ENCODE measurements around the gene CDKN1C. TPM values are rescaled to one million over a fixed set of nuclear protein-coding genes. Genes with fewer than 3 reads are reported as not detected.

The CDKN1C gene
- total RNA-seq, 1 experiment from 2014 or later, result 15.4 TPM

GRCh38 chr11:2934021-2934550, 48.5 kb upstream of the CDKN1C start:
- Histone ChIP-seq H3K14ac (ENCODE audit: insufficient read depth, low read length) (no peak overlapping the region), H3K27me3 (ENCODE audit: insufficient read depth, low read length) (peaks cover 5% of the 10 kb centered on the region; the same call in 1 of the 2 replicates), H2BK20ac (ENCODE audit: low read depth, low read length, poor library complexity, severe bottlenecking) (no peak overlapping the region), H3K23me2 (ENCODE audit: insufficient read length, low read depth, low read length, poor library complexity, severe bottlenecking) (peaks cover 10% of the 10 kb centered on the region), H3K56ac (ENCODE audit: insufficient read length, low read depth, low read length) (no peak overlapping the region), H2BK15ac (ENCODE audit: low read depth, low read length) (no peak overlapping the region), H3K79me1 (ENCODE audit: insufficient read depth, low read depth, low read length, poor library complexity, severe bottlenecking) (no peaks in the 10 kb centered on the region), H4K8ac (replicated peaks; ENCODE audit: insufficient read length, low read depth, low read length) (no peak overlapping the region), H3K4me2 (ENCODE audit: insufficient read depth, insufficient read length, low read length) (no peak overlapping the region), H4K5ac (ENCODE audit: insufficient read length, low read depth, low read length) (no peak overlapping the region), H4K91ac (ENCODE audit: insufficient read length, low read depth, low read length) (no peak overlapping the region), H3K9ac (ENCODE audit: extremely low read depth, insufficient read length, low read length) (no peak overlapping the region), H2AK5ac (ENCODE audit: insufficient read length, low read length) (no peak overlapping the region), H3T11ph (ENCODE audit: low read length) (no peak overlapping the region), H2BK12ac (ENCODE audit: insufficient read length, low read depth, low read length) (no peak overlapping the region), H3K4me1 (ENCODE audit: insufficient read depth, low read length) (no peaks in the 10 kb centered on the region), H2BK5ac (ENCODE audit: insufficient read length, low read length) (no peak overlapping the region), H3K23ac (ENCODE audit: insufficient read length, low read depth, low read length) (no peak overlapping the region), H3K4ac (ENCODE audit: low read depth, low read length) (no peak overlapping the region), H3K18ac (ENCODE audit: insufficient read length, low read depth, low read length) (no peak overlapping the region), H2BK120ac (ENCODE audit: low read depth, low read length, poor library complexity, severe bottlenecking) (no peak overlapping the region), H2AFZ (ENCODE audit: low read length) (no peak overlapping the region), H4K20me1 (ENCODE audit: control insufficient read depth, insufficient read depth, insufficient read length) (no peaks in the 10 kb centered on the region), H3K79me2 (ENCODE audit: insufficient read depth, low read length) (no peaks in the 10 kb centered on the region), H3K27ac (ENCODE audit: insufficient read length, low read depth, low read length) (no peak overlapping the region), H3K9me3 (ENCODE audit: control insufficient read depth, low read depth, low read length) (peaks cover 21% of the 10 kb centered on the region)
- Mint-ChIP-seq H3K9me3 (peaks cover 23% of the 10 kb centered on the region in 2 experiments), H3K27me3 (ENCODE audit: low read depth) (peaks cover 31% of the 10 kb centered on the region), H3K4me1 (peaks cover 4% of the 10 kb centered on the region in 2 experiments), H3K36me3 (ENCODE audit: insufficient read depth in 1 of 3, low read depth in 3 of 3) (peaks cover 19 to 21% (median 21%) of the 10 kb centered on the region in 3 experiments), H3K27ac (no peak overlapping the region), H3K4me3 (no peak overlapping the region)
- no peak for TF ChIP-seq CTCF (conservative IDR thresholded peaks at IDR 0.05)
- DNase-seq, result no peak
- no CpG with 5 or more reads among the region's 7 CpGs for WGBS (ENCODE audit: extremely low coverage, insufficient read length, low lambda C conversion rate)
